ENCODE results near the gene PPP2R2B.

Gene PPP2R2B

DNA sequence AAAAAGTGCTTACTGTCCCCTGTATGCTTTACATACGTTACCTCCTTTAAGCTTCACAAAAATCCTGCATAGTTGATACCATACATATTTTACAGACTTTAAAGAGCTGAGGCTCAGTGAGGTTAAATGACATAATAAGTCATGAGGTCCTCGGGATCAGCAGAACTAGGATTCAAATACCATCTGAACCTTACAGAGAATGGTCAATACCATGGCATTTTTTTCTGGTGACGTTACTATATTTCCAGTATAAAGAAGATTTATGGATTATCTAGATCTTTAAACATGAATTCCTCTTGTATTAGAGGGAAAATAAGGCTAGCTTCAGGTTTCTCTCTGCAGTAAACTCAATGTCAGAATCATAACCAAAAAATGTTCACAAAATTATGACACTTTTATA is 208.9 kb downstream of the PPP2R2B start:
- H3K36me3 Mint-ChIP-seq, result no peaks in the 10 kb centered on the region
- no peak overlapping the region for H3K4me3 Mint-ChIP-seq
- no peaks in the 10 kb centered on the region for H3K4me1 Mint-ChIP-seq
- no peak overlapping the region for H3K27ac Mint-ChIP-seq
- no peak for ATAC-seq
- no peak for DNase-seq (ENCODE audit: low spot score in 2 of 2)
- H3K9me3 Mint-ChIP-seq, result no peaks in the 10 kb centered on the region

DNA sequence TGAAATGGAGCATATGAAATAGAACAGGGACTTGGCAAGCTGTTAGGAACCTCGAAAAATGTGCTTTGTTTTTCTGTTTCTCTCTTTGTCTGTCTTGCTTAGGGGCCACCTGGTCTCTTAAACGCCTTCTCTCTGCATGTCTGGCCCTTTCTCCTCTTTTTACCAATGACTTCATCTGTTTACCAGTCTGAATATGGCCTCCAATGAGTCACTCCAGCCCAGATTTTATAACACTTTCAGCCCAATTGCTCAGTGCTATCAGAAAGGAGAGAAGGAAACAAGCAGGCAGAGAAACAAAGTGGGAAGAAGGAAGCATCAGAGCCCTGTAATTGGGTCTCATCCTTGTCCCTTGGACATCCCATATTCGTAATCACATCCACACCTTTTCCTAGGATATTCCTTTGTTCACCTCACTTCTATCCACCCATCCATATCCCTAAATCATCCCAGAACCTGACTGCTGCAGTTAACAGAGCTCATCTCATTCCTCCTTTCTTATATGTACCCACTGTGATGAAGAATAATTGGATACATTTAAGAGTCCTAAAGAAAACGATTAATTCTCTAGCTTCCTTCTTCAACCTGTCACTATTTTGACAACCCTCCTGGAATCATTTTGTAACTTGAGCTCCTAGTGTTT is 210.8 kb downstream of the PPP2R2B start:
- Mint-ChIP-seq H3K36me3 (no peaks in the 10 kb centered on the region), H3K27ac (no peak overlapping the region), H3K4me3 (no peak overlapping the region), H3K9me3 (no peaks in the 10 kb centered on the region), H3K4me1 (no peaks in the 10 kb centered on the region)
- ATAC-seq (peak; percentile 94), DNase-seq (ENCODE audit: low spot score in 2 of 2) (no peak)

DNA sequence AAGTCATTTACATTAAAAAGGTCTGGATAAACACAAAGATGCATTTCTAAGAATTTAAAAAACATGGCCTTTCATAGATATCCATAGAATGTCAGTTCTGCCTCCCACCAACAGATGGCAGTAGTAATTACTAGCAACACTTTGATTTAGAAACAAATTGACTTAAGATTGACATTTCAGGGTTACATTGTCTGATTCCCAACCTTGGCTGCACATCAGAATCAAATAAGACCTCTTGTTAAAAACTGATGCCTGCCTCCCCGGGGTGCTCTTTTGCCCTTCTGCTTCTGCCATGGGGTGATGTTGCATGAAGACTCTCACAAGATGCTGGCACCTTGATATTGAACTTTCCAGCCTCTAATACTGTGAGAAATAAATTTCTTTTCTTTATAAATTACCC is 216.3 kb downstream of the PPP2R2B start:
- ATAC-seq (no peak), DNase-seq (ENCODE audit: low spot score in 2 of 2) (peak; percentile 30 to 50)
- no peaks in the 10 kb centered on the region for H3K4me1 Mint-ChIP-seq
- no peaks in the 10 kb centered on the region for H3K9me3 Mint-ChIP-seq
- no peaks in the 10 kb centered on the region for H3K36me3 Mint-ChIP-seq
- no peak overlapping the region for H3K27ac Mint-ChIP-seq
- no peak overlapping the region for H3K4me3 Mint-ChIP-seq

DNA sequence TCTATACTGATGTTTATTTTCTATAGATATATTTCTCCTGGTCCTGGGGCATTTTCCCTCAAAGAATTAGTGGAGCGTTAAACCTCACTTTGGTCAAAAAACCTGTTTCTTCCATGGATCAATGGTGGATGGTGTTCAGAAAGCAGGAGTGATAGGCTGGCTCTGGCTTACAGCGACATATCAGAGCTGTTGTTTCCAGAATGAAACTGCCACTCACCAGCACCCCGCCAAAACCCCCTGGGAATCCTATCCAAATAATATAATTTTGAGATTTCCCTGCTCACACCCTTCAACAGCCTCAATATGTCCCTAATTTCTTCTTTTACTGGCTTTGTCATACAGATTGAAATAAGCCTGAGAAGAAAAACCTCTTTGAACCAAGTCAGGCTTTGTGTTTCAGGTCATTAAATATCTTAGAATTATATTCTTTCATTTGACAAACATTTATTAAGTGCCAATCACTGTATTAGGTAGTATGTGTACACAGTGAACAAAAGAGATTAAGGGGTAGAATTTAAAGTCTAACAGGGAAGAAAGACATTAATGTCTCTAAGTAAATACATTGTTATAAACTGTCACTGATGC is 218.1 kb downstream of the PPP2R2B start:
- Mint-ChIP-seq H3K4me1 (peaks cover 2% of the 10 kb centered on the region), H3K4me3 (no peak overlapping the region), H3K36me3 (no peaks in the 10 kb centered on the region), H3K9me3 (no peaks in the 10 kb centered on the region), H3K27ac (no peak overlapping the region)
- DNase-seq (ENCODE audit: low spot score in 2 of 2) (no peak), ATAC-seq (no peak)

DNA sequence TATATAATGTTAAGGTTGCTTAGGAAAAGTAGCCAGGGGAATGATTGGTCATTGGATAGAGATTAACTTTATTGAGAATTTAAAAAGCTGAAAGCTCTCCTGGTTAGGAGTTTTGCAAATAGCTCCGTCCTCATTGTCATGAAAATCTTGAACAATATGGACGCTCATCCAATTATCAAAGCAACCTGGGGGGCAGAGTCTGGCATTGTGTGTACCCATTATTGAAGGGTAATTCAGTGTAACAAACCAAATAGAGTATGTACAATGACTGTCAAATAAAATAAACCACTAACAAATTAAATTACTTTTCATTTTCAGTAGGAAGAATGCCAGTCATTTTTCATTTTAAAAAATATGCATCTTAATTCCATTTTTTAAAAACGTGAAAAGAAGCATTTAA is 218.6 kb downstream of the PPP2R2B start:
- Mint-ChIP-seq H3K9me3 (no peaks in the 10 kb centered on the region), H3K4me3 (no peak overlapping the region), H3K4me1 (peaks cover 6% of the 10 kb centered on the region), H3K36me3 (no peaks in the 10 kb centered on the region), H3K27ac (no peak overlapping the region)
- DNase-seq (ENCODE audit: low spot score in 2 of 2) (no peak), ATAC-seq (no peak)

DNA sequence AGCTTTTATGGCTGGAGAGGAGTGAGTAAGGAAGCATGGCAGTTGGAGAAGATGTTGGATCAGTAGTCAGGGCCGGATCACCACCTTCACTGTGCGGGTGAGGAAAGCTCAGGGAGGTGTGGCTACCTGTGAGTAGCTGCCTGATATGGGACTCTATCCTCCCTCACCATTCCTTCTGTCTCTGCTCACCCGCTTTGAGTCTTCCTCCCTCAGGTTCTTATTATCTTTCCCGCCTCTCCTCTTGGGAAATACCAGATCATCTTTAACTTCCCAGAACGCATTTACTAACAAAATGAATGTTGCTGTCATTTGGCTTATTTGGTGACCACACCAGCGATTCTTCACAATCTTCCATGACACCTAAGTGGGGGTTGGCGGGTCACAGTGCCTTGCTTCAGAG is 221.9 kb downstream of the PPP2R2B start:
- ATAC-seq (no peak), DNase-seq (ENCODE audit: low spot score in 2 of 2) (no peak)
- H3K36me3 Mint-ChIP-seq, result no peaks in the 10 kb centered on the region
- peaks cover 6% of the 10 kb centered on the region for H3K4me1 Mint-ChIP-seq
- no peaks in the 10 kb centered on the region for H3K9me3 Mint-ChIP-seq
- no peak overlapping the region for H3K4me3 Mint-ChIP-seq
- no peak overlapping the region for H3K27ac Mint-ChIP-seq

DNA sequence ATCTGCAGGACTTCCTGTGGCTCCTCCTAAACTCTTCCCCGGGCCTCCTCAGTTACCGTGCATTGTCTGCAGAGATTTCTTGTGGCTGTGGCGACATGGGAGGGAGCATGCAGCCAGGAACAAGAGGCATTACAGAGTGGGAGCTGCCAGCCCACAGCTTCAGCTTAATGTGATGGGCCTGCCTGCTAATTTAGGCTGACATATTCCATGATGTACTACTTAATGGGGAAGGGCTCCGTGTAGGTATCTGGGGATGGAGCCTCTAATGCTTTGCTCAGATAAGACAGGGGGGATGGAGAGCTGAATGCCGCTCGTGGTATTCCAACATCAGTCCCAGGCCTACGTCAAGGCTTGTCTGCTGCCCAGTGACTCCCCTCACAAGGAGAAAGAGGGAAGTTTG is 225.0 kb downstream of the PPP2R2B start:
- no peak overlapping the region for H3K27ac Mint-ChIP-seq
- DNase-seq (ENCODE audit: low spot score in 2 of 2), result no peak
- no peaks in the 10 kb centered on the region for H3K36me3 Mint-ChIP-seq
- H3K4me3 Mint-ChIP-seq, result no peak overlapping the region
- peaks cover 6% of the 10 kb centered on the region for H3K4me1 Mint-ChIP-seq
- ATAC-seq, result no peak
- no peaks in the 10 kb centered on the region for H3K9me3 Mint-ChIP-seq

DNA sequence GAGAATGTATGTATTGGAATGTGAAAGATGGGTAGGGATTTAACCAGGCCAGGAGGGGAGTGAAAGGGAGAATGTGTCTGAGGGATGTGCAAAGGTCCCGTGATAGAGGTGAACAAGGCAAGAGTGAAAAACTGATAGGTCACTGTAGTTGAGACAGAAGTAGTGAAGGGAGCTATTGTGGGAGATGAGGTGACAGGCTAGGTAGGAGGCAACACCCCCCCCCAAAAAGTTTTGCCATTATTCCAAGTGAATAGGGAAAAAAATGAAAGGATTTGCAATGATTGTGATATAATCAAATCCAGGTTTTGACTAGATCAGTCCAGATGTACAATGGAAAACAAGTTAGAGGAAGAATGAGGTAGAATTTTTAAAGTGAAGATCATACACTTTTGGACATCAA is 226.0 kb downstream of the PPP2R2B start:
- Mint-ChIP-seq H3K36me3 (no peaks in the 10 kb centered on the region), H3K27ac (no peak overlapping the region), H3K9me3 (no peaks in the 10 kb centered on the region), H3K4me3 (no peak overlapping the region), H3K4me1 (peaks cover 6% of the 10 kb centered on the region)
- no peak for DNase-seq (ENCODE audit: low spot score in 2 of 2)
- ATAC-seq, result no peak

DNA sequence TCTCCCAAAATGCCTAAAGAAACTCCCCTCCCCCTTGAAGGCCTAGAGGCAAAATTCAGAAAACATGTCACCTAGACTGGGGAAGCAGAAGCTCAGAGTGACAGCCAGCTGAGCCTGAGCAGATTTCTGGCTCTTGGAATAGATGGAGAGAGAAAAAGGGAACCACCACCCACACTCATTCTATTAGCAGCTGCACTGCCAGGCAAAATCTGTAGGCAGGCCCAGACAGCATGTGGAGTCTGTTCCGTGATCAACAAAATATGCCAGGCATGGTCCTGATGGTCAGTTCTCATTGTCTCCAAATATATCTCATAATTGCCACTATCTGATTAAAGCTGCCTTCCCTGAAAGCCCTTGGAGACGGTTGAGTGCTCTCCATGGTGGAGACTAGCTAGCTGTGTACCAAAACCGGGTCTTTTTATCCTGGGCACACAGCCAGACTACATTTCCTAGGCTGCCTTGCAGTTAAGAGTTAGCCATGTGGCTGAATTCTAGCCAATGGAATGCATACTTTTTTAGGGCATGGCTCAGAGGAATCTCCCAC is 230.8 kb downstream of the PPP2R2B start:
- H3K4me3 Mint-ChIP-seq, result no peak overlapping the region
- no peak for ATAC-seq
- H3K36me3 Mint-ChIP-seq, result no peaks in the 10 kb centered on the region

DNA sequence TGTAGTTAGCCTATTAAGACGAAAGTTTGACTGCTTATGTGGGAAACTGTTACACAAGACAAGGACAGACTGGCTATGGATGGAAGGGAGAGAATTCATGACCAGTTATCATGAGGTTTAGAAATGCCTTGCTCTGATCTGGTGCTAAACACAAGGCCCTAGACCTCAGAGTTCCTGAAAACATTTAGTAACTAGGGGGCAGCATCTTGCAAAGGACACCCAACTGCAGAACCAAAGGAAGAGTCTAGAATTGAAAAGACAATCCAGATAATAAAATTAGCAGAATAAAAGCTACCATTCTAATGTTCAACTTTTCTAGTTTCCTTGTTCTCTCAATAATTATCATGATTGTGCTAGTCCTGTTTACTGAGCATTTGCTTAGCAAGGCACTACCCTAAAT is 232.1 kb downstream of the PPP2R2B start:
- ATAC-seq (no peak), DNase-seq (ENCODE audit: low spot score in 2 of 2) (no peak)
- Mint-ChIP-seq H3K27ac (no peak overlapping the region), H3K4me3 (no peak overlapping the region), H3K9me3 (no peaks in the 10 kb centered on the region), H3K36me3 (no peaks in the 10 kb centered on the region), H3K4me1 (no peaks in the 10 kb centered on the region)

More for the DNA sequence above, 230.8 kb downstream of the PPP2R2B start:
- Mint-ChIP-seq H3K4me1 (no peaks in the 10 kb centered on the region), H3K9me3 (no peaks in the 10 kb centered on the region), H3K27ac (no peak overlapping the region)
- no peak for DNase-seq (ENCODE audit: low spot score in 2 of 2)

DNA sequence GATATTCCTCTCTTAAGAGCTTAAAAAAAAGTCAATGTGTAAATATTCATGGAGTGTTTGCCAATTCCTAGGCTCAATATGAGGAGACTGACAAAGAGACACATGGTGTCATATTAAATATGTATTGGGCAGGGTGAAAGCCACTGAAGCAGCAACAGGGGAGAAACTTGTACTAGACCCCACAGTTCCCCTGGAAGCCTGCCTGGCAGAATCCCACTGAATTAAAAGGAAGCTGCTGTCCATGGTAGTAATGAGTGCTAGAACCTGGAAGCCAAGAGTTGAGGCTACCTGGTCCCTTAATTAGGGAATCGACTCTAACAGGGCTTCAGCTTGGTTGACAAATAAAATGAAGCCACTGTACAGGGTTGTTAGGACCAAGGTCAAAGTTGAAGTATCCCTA is 233.2 kb downstream of the PPP2R2B start:
- Mint-ChIP-seq H3K9me3 (no peaks in the 10 kb centered on the region), H3K27ac (no peak overlapping the region), H3K4me1 (no peaks in the 10 kb centered on the region), H3K4me3 (no peak overlapping the region), H3K36me3 (no peaks in the 10 kb centered on the region)
- DNase-seq (ENCODE audit: low spot score in 2 of 2), result no peak
- no peak for ATAC-seq

DNA sequence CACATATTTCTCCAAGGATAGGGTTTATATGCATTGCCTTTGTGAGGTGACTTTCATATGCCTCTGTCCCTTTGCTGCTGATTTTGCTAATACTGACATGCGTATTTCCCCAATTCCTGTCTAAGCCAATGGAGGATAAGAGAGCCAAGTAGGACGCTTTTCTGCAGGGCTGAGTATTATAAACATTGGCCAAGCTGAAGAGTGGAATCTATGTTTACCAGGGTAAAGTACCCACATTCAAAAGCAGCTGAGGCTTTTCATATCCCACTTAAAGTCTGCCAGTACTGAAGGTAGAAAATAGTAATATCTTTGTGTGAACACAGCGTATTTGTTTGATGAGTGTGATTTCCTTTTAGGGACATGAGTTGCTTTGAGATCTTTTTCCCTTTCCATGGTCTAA is 233.7 kb downstream of the PPP2R2B start:
- H3K9me3 Mint-ChIP-seq, result no peaks in the 10 kb centered on the region
- no peaks in the 10 kb centered on the region for H3K4me1 Mint-ChIP-seq
- no peak overlapping the region for H3K27ac Mint-ChIP-seq
- no peak for ATAC-seq
- DNase-seq (ENCODE audit: low spot score in 2 of 2), result no peak
- no peak overlapping the region for H3K4me3 Mint-ChIP-seq
- no peaks in the 10 kb centered on the region for H3K36me3 Mint-ChIP-seq

DNA sequence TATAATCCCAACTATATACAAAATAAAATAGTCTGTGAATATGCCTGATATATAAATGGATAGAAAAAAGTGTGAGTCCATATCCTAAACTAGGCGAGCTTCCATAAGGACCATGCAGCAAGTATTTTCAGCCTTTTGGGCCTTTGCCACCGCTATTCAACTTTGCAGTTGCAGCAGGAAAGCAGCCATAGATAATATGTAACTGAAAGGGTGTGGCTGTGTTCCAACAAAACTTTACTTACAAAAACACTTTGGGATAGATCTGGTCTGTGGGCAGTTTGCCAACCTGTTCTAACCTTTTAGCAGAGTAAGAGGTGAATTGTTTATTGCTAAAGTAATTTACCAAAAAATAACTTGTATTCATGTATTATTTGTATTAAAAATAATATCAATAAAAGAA is 234.8 kb downstream of the PPP2R2B start:
- DNase-seq (ENCODE audit: low spot score in 2 of 2), result no peak
- Mint-ChIP-seq H3K27ac (no peak overlapping the region), H3K4me3 (no peak overlapping the region), H3K9me3 (no peaks in the 10 kb centered on the region), H3K4me1 (no peaks in the 10 kb centered on the region), H3K36me3 (no peaks in the 10 kb centered on the region)
- no peak for ATAC-seq

DNA sequence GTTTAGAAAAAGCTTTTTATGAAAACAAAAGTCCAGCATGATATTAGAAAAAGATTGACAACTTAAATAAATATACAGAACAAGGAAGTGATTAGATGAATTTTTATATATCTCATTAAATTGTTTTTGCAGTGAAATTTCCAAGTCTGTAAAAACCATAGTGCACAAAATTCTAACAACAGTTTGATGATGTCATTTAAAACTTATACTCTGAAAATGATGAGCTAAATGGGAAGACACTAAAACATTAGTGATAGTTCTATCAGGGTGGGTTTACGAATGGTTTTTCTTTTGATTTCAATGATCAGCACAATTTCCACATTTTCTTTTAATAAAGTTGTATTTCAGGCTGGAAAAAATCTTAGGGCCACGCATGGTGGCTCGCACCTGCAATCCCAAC is 236.1 kb downstream of the PPP2R2B start:
- Mint-ChIP-seq H3K36me3 (no peaks in the 10 kb centered on the region), H3K27ac (no peak overlapping the region), H3K4me1 (no peaks in the 10 kb centered on the region), H3K9me3 (no peaks in the 10 kb centered on the region), H3K4me3 (no peak overlapping the region)
- ATAC-seq, result no peak
- no peak for DNase-seq (ENCODE audit: low spot score in 2 of 2)

DNA sequence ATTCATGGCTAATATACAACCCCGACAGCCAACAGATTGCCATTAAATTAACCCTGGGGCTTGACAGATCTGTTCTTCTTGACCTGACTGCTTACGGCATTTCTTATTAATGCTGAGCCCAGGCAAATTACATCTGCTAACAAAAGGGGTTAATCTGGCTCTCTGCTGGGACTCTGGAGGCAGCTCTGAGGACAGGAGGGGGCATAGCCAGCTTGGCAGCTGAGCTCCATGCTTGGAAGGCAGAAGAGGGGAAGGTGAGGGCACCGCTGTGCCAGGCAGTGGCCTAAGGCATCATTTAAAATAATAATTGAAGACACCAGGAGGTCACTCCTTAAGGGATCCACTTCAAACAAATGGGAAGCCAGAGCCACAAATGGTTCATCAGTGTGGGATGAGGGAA is 236.6 kb downstream of the PPP2R2B start:
- no peaks in the 10 kb centered on the region for H3K9me3 Mint-ChIP-seq
- no peak overlapping the region for H3K27ac Mint-ChIP-seq
- no peaks in the 10 kb centered on the region for H3K36me3 Mint-ChIP-seq

DNA sequence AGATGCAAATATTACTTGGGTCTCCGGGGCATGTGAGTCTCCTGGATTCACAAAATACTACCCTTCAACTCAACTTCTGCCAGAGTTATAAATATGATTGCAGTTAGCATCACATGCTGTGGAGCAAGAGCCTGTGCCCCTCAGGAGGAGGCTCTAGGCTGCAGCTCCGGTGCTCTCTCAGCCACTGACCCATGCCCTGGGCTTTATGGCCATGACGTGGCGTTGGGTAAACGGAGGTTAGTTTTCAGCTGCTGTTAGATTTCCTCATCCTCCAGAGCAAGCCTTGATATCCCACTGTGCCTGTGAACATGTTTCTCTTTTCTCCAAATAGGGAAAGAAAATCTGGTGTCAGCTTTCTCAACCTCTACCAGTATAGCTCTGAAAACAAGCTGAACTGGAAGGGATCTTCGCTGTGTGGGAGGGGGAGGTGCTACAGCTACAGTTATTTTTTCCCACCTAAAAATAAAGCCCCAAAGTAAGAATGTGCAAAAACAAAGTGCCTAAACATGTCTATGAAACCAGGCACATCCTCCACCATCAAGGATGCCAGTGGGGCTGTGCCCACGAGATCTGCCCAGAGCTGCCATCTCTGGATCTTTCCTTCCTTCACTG is 238.2 kb downstream of the PPP2R2B start:
- no peak for ATAC-seq
- H3K4me3 Mint-ChIP-seq, result no peak overlapping the region
- peaks cover 3% of the 10 kb centered on the region for H3K36me3 Mint-ChIP-seq
- DNase-seq (ENCODE audit: low spot score in 2 of 2), result no peak
- no peaks in the 10 kb centered on the region for H3K4me1 Mint-ChIP-seq
- H3K9me3 Mint-ChIP-seq, result no peaks in the 10 kb centered on the region
- H3K27ac Mint-ChIP-seq, result no peak overlapping the region

More for the DNA sequence above, 236.6 kb downstream of the PPP2R2B start:
- Mint-ChIP-seq H3K4me1 (no peaks in the 10 kb centered on the region), H3K4me3 (no peak overlapping the region)
- no peak for ATAC-seq
- DNase-seq (ENCODE audit: low spot score in 2 of 2), result no peak
